GM21576 (cell line): Measurements from ENCODE around the gene BCAP31.
"Not testable (repeated sequence)": the region's sequence is repeated elsewhere in the genome, so short reads cannot be mapped to it uniquely, and the experiment has no call there.

Source experiments
- ATAC-seq: cut with Tn5 transposase; IDR thresholded peaks from one replicate; pipeline ENCODE4 v1.9.1; 2021; ENCODE audit warnings: mild to moderate bottlenecking, moderate library complexity; ENCODE audit not compliant: unreplicated experiment

Gene BCAP31

GRCh38 chrX:153685156-153685536 lies 39.0 kb downstream of the BCAP31 start:
- no peak for ATAC-seq

- ATAC-seq, result no peak
Measured at GRCh38 chrX:153684467-153685155, 39.6 kb downstream of the BCAP31 start.

GRCh38 chrX:153683486-153683885 lies 40.7 kb downstream of the BCAP31 start:
- ATAC-seq, result not testable (repeated sequence)

- ATAC-seq, result no peak
Measured at GRCh38 chrX:153681175-153681574, 43.0 kb downstream of the BCAP31 start.

GRCh38 chrX:153674219-153674851 lies 49.9 kb downstream of the BCAP31 start:
- no peak for ATAC-seq

GRCh38 chrX:153673428-153674218 lies 50.6 kb downstream of the BCAP31 start, which contains the start of gene PNCK:
PNCK (minus strand) TSS chrX:153673813; CDS start chrX:153673076, 737 bp downstream.
- no peak for ATAC-seq

- ATAC-seq, result no peak
Measured at GRCh38 chrX:153672531-153673427, 51.4 kb downstream of the BCAP31 start.

- ATAC-seq, result no peak
Measured at GRCh38 chrX:153671589-153672530, 52.3 kb downstream of the BCAP31 start.

GRCh38 chrX:153670748-153671588 lies 53.2 kb downstream of the BCAP31 start:
- ATAC-seq, result no peak

- ATAC-seq, result no peak
Measured at GRCh38 chrX:153669901-153670731, 54.1 kb downstream of the BCAP31 start.

- no peak for ATAC-seq
Measured at GRCh38 chrX:153669174-153669890, 54.9 kb downstream of the BCAP31 start.

- no peak for ATAC-seq
Measured at GRCh38 chrX:153668423-153669173, 55.6 kb downstream of the BCAP31 start.

- ATAC-seq, result no peak
Measured at GRCh38 chrX:153667956-153668396, 56.2 kb downstream of the BCAP31 start.

GRCh38 chrX:153667281-153667955 lies 56.8 kb downstream of the BCAP31 start:
- no peak for ATAC-seq

GRCh38 chrX:153665726-153666306 lies 58.4 kb downstream of the BCAP31 start:
- ATAC-seq, result no peak
